ENCODE results near the gene HES3.

Gene HES3

GRCh38 chr1:6265151-6265550 is 21.2 kb downstream of the HES3 start:
- no peak for DNase-seq

GRCh38 chr1:6266641-6267040 is 22.7 kb downstream of the HES3 start:
- no peak for DNase-seq

GRCh38 chr1:6267686-6268322 is 23.8 kb downstream of the HES3 start:
- DNase-seq = no peak

GRCh38 chr1:6268415-6268814 is 24.4 kb downstream of the HES3 start:
- no peak for DNase-seq

- DNase-seq = no peak
These were observed 25.3 kb downstream of the HES3 start for GRCh38 chr1:6269296-6269695.

GRCh38 chr1:6269720-6270400 is 25.9 kb downstream of the HES3 start:
- no peak for DNase-seq

- no peak for DNase-seq
These were observed 26.4 kb downstream of the HES3 start for GRCh38 chr1:6270401-6270800.

GRCh38 chr1:6271006-6271405 is 27.0 kb downstream of the HES3 start:
- DNase-seq = no peak

- no peak for DNase-seq
These were observed 27.6 kb downstream of the HES3 start for GRCh38 chr1:6271554-6271953.

- no peak for DNase-seq
These were observed 28.5 kb downstream of the HES3 start for GRCh38 chr1:6272452-6272851.

GRCh38 chr1:6272868-6273267 is 28.9 kb downstream of the HES3 start:
- no peak for DNase-seq

GRCh38 chr1:6273380-6273891 is 29.5 kb downstream of the HES3 start:
- no peak for DNase-seq

- no peak for DNase-seq
These were observed 30.1 kb downstream of the HES3 start for GRCh38 chr1:6274102-6274501.

GRCh38 chr1:6274622-6275139 is 30.7 kb downstream of the HES3 start:
- DNase-seq = no peak

- no peak for DNase-seq
These were observed 32.1 kb downstream of the HES3 start for GRCh38 chr1:6275826-6276782.

- no peak for DNase-seq
These were observed 33.0 kb downstream of the HES3 start for GRCh38 chr1:6276811-6277555.

- DNase-seq = no peak
These were observed 34.3 kb downstream of the HES3 start for GRCh38 chr1:6278263-6278662.

- no peak for DNase-seq
These were observed 35.1 kb downstream of the HES3 start for GRCh38 chr1:6279066-6279465.

- no peak for DNase-seq
These were observed 35.8 kb downstream of the HES3 start for GRCh38 chr1:6279613-6280383.

- no peak for DNase-seq
These were observed 36.9 kb downstream of the HES3 start for GRCh38 chr1:6280761-6281451.
